GM10266 (cell line): ENCODE measurements around the gene UTS2R.

Experiments used
- DNase-seq: peaks from one replicate; pipeline ENCODE4 v3.0.0; 2012; ENCODE audit errors: extremely low spot score
- TF ChIP-seq, protein P1 (sequence below): IDR thresholded peaks from 2 replicates; pipeline ENCODE4 v1.5.1; 2012; ENCODE audit warnings: mild to moderate bottlenecking, low read depth; ENCODE audit not compliant: control insufficient read depth, insufficient read depth; ENCODE audit errors: missing control alignments

UTS2R gene

DNA sequence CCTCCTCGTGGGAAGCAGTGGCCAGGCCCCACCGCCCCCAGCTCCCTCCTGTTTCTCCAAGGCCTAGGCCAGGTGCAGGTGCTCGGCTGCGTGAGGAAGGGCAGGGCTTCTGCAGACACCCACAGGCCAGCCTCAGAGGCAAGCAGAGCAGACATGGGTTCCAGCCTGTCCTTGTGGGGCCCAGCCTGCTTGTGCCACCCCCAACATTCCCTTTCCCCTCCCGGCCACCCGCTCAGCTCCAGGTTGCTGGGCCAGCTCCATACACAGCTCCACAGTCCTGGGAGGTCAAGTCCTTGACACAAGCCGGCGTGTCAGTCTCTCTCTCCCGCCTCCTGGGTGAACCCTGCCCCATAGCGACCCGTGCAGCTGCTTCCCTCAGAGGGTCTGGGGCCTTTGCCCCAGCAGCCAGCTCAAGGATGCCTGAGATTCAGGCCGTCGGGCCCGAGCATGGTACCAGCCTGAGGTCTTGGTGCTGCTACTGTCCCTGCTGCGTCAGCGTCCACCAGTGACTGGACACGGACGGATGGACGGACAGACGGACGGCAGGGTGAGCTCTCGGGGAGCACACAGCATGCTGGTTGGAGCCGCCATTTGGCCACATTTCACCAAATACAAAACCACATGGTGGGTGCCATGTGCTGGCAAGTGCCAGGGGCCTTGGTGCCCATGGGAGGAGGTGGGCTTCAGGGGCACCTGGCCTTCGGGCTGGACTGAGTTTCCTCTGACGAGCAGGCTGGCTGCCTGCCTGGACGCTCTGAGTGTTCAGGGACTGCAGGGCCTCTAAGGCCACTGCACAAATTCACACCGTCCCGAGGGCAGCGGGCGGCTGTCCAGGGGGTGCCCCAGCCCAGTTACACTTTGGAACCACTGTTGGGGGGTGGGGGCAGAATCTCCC, 46.0 kb upstream of the UTS2R start:
- TF ChIP-seq, protein P1, sequence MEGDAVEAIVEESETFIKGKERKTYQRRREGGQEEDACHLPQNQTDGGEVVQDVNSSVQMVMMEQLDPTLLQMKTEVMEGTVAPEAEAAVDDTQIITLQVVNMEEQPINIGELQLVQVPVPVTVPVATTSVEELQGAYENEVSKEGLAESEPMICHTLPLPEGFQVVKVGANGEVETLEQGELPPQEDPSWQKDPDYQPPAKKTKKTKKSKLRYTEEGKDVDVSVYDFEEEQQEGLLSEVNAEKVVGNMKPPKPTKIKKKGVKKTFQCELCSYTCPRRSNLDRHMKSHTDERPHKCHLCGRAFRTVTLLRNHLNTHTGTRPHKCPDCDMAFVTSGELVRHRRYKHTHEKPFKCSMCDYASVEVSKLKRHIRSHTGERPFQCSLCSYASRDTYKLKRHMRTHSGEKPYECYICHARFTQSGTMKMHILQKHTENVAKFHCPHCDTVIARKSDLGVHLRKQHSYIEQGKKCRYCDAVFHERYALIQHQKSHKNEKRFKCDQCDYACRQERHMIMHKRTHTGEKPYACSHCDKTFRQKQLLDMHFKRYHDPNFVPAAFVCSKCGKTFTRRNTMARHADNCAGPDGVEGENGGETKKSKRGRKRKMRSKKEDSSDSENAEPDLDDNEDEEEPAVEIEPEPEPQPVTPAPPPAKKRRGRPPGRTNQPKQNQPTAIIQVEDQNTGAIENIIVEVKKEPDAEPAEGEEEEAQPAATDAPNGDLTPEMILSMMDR: no peak
- no peak for DNase-seq

DNA sequence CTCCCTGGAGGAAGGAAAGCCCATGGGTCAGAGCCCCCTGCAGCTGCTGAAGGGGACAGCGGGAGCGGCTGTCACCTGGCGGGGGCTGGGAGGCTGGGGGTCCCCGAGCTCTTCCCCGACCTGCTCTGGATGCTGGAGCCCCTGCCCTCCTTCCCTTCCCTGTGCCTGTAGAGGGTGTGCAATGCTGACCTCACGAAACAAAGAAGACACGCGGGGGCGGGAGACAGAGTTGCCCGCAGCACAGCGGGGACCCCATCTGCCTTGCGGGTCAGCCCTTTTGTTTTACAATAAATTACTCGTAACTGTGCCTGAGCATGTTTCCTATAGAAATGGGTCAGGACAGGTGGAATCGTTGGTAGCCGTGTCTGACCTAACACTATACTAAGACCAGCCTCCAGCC, 44.3 kb upstream of the UTS2R start:
- no peak for DNase-seq
- TF ChIP-seq, protein P1: no peak

DNA sequence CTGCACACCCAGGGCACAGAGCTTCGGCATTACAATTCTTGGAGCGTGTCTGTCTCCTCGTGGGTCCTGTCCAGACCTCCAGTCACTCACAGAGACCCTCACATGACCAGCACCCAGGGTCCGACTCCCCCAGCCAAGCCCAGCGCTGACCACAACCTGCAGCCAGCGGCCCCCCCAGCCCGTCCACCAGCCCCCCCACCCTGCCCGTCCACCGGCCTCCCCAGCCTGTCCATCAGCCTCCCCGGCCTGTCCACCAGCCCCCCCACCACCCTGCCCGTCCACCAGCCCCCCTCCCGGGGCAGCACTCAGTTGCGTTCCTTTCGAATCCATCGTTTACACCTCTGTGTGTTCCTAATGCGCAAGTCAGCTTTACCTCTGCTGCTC, 43.8 kb upstream of the UTS2R start:
- no peak for DNase-seq
- TF ChIP-seq, protein P1: no peak

DNA sequence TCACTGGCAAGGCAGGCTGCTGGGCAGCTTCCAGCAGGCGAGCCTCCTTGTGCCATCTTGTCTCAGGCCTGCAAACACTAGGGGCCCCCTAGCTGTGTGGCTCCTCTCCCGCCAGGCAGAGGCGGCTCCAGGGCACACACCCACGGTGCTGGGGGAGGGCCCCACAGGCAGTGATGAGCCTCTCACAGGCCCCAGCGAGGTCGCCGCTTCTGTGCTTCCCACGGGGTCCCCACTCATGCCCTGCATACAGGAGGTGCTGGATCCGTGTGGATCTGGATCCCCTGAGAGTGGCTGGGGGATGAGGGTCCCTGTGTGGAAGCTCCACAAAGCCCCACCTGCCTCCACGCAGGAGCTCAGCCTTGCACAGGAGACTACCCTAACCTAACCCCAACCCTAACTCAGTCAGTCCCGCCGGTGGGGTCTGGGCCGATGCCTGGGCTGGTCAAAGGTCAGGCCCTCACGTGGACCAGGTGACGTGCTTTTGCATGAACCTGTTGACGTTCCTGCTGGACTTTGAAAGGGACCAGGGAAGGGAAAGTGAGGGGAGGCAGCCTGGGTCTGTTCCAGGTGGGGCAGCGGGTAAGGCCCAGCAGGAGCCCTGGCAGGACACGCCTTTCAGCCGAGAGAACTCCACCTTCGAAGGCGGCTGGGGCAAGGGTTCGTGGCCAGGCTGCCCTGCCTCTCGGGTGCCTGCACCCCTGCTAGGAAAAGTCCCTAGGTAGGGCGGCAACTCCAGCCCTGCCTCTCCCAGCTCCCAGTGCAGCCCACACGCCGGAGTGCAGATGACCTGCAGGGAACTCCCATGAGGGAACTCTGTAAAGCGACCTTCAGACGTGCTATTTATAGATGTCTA, 43.2 kb upstream of the UTS2R start:
- no peak for DNase-seq
- TF ChIP-seq, protein P1: no peak

DNA sequence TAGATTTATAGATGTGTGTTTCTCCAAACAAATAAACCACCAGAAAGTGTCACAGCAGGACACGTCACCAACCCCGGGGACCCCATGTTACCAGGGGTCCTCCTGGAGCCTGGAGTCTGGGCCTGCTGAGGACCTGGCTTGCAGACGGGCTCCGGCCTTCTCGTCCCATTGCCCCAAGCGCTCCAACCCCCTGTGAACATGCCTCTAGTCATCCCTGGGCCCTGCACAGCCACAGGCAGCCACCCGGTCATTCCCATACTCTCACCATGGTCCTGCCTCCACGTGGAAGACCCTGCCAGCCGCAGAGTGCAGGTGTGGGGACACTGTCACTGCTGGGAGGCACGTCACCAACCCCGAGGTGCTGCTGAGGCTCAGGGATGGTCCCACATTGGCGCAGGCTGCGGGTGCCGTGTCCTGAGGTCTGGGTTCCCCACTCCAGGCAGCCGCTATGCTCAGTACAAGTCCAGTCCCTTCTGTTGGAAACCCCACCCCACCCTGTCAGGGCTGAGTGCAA, 42.5 kb upstream of the UTS2R start:
- TF ChIP-seq, protein P1: no peak
- DNase-seq: no peak

DNA sequence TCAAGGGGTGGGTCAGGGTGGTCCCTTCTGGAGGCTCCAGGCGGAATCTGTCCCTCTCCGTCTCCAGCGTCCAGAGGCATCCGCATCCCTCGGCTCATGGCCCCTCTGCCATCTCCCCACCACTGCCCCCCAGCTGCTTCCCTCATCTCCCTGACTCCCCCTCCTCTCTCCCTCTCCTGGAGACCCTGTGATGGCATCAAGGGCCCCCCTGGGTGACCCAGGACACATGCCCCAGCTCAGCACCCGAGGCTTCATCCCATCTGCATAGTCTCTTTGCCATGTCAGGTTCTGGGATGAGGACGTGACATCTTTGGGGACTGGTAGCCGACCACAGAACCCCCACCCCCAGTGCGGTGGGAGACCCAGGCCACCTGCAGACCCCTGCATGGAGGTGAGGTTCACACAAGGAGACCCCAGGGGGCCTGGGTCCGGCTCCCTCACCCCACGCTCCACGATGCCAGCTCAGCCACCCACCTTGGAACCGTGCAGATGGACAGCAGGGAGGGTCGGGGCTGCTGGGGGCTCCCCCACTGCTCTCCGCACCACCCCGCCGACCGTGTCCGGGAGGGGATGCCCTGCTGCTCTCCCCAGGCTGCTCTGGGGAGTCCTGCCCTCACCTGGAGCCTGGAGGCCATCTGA, 41.8 kb upstream of the UTS2R start:
- no peak for DNase-seq

More for the DNA sequence above, 41.8 kb upstream of the UTS2R start:
- TF ChIP-seq, protein P1: no peak
